Gastroesophageal sphincter (tissue), 3 donors: ENCODE data around the gene LST1.

ENCODE experiments used
- EP300 ChIP-seq: sonication (generic); formaldehyde crosslinking; IDR thresholded peaks from one replicate; pipeline ENCODE4 v1.6.1; 2017; ENCODE audit warnings: antibody characterized with exemption, mild to moderate bottlenecking
- POLR2A ChIP-seq, 2 donors: fragments of 450-650 bp; IDR thresholded peaks; one replicate each; pipeline ENCODE4 v1.6.1; 2017; ENCODE audit warnings: antibody characterized with exemption in 2 of 2, mild to moderate bottlenecking in 2 of 2, moderate library complexity in 1 of 2
- TF ChIP-seq, protein P1 (sequence below), 4 experiments: fragments of 200-600 bp in 2 of 4; fragments of 450-650 bp in 2 of 4; sonication (generic) in 1 of 4; IDR thresholded peaks; one replicate each; pipeline ENCODE4 v1.5.1; 2017 to 2019; ENCODE audit warnings: antibody characterized with exemption in 4 of 4, mild to moderate bottlenecking in 2 of 4, moderate library complexity in 2 of 4

DNA sequence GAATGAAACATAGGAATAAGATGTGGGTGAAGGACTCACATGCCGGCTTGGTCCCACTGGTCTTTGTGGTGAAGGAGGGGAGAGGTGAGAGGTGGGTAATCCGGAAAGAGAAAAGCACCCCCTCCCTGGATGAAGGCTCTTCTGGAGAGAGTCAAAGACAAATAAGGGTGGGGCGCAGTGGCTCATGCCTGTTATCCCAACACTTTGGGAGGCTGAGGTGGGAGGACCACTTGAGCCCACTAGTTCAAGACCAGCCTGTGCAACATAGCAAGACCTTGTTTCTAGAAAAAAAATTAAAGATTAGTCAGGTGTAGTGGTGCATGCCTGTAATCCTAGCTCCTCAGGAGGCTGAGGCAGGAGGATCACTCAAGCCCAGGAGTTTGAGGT lies 7.0 kb upstream of the LST1 start:
- TF ChIP-seq POLR2A (IDR thresholded peaks at IDR 0.05) (no peak), EP300 (no peak)
- TF ChIP-seq, protein P1, sequence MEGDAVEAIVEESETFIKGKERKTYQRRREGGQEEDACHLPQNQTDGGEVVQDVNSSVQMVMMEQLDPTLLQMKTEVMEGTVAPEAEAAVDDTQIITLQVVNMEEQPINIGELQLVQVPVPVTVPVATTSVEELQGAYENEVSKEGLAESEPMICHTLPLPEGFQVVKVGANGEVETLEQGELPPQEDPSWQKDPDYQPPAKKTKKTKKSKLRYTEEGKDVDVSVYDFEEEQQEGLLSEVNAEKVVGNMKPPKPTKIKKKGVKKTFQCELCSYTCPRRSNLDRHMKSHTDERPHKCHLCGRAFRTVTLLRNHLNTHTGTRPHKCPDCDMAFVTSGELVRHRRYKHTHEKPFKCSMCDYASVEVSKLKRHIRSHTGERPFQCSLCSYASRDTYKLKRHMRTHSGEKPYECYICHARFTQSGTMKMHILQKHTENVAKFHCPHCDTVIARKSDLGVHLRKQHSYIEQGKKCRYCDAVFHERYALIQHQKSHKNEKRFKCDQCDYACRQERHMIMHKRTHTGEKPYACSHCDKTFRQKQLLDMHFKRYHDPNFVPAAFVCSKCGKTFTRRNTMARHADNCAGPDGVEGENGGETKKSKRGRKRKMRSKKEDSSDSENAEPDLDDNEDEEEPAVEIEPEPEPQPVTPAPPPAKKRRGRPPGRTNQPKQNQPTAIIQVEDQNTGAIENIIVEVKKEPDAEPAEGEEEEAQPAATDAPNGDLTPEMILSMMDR (IDR thresholded peaks at IDR 0.05) = no peak
